Measurements from ENCODE around the gene GLP2R.

Gene GLP2R

DNA sequence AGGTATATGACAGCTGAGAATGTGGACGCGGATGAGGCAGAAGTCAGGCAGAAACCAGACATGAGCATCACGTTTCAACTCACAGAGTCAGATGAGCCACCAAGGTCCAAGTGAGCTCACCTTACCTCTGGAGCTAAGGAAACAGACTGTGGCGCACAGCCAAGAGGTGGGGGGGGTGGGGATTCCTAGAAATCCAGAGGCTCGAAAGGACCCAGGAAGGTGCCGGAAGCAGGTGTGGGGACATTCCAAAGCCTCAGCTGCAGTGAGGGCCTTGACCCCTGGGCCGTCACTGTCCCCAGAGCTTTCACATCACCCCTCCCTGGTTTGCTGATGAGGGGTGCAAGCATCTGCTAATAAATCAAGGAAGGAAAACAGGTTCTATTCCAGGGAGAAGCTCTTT, 108.6 kb downstream of the GLP2R start:
- Histone ChIP-seq H3K9me3 (ENCODE audit: severe bottlenecking) (peaks cover 4% of the 10 kb centered on the region), H3K4me3 (ENCODE audit: low read depth, low read length) (no peak overlapping the region), H3K27me3 (ENCODE audit: insufficient read depth, low read depth, severe bottlenecking) (no peaks in the 10 kb centered on the region), H3K27ac (no peak overlapping the region), H3K36me3 (no peaks in the 10 kb centered on the region)
- TF ChIP-seq, protein P1, sequence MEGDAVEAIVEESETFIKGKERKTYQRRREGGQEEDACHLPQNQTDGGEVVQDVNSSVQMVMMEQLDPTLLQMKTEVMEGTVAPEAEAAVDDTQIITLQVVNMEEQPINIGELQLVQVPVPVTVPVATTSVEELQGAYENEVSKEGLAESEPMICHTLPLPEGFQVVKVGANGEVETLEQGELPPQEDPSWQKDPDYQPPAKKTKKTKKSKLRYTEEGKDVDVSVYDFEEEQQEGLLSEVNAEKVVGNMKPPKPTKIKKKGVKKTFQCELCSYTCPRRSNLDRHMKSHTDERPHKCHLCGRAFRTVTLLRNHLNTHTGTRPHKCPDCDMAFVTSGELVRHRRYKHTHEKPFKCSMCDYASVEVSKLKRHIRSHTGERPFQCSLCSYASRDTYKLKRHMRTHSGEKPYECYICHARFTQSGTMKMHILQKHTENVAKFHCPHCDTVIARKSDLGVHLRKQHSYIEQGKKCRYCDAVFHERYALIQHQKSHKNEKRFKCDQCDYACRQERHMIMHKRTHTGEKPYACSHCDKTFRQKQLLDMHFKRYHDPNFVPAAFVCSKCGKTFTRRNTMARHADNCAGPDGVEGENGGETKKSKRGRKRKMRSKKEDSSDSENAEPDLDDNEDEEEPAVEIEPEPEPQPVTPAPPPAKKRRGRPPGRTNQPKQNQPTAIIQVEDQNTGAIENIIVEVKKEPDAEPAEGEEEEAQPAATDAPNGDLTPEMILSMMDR (IDR thresholded peaks at IDR 0.05; ENCODE audit: low read depth, low read length), result no peak
- no peak for DNase-seq

DNA sequence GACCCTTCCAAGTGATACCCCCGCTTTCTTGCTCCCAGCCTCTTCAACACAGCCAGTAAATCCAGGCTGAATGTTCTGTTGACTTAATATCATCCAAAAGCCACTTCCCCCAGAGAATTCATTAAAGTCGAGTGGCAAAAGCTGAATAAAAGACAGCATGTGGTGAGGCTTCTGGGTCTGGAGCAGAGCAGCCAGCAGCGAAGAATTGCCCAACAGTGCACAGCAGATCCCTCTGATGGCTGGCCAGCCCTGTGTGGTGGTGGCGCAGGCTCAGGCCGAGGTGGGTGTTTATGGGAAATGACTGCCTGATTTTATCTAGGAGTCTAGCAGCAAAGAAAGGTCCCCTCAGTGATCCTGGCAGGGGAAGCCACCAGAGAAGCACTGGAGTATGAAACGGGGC, 109.7 kb downstream of the GLP2R start:
- no peaks in the 10 kb centered on the region for H3K27me3 ChIP-seq (ENCODE audit: insufficient read depth, low read depth, severe bottlenecking)
- H3K4me3 ChIP-seq (ENCODE audit: low read depth, low read length), result no peak overlapping the region
- no peaks in the 10 kb centered on the region for H3K36me3 ChIP-seq
- peaks cover 4% of the 10 kb centered on the region for H3K9me3 ChIP-seq (ENCODE audit: severe bottlenecking)
- no peak for DNase-seq
- no peak overlapping the region for H3K27ac ChIP-seq
- TF ChIP-seq, protein P1 (IDR thresholded peaks at IDR 0.05; ENCODE audit: low read depth, low read length), result no peak

DNA sequence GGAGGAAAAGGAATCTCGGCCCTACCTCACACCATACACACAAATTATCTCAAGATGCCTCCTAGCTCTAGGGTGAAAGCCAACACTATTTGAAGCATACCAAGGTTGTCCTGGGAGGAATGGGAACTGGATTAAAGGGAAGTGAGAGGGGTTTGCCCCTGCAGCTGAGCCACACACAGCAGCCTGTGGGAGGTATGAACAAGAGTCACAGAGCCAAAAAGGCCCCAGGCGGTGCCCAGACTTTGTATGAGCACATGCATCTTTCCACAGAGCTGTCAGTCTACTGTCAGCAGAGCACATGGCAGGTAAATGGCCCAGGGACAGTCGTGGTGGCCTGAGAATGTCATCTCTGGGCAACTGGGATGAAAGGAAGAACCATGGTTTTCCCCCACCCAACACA, 110.4 kb downstream of the GLP2R start:
- Histone ChIP-seq H3K36me3 (no peaks in the 10 kb centered on the region), H3K4me3 (ENCODE audit: low read depth, low read length) (no peak overlapping the region), H3K9me3 (ENCODE audit: severe bottlenecking) (peaks cover 4% of the 10 kb centered on the region), H3K27ac (no peak overlapping the region), H3K27me3 (ENCODE audit: insufficient read depth, low read depth, severe bottlenecking) (no peaks in the 10 kb centered on the region)
- no peak for DNase-seq
- TF ChIP-seq, protein P1 (IDR thresholded peaks at IDR 0.05; ENCODE audit: low read depth, low read length), result no peak

DNA sequence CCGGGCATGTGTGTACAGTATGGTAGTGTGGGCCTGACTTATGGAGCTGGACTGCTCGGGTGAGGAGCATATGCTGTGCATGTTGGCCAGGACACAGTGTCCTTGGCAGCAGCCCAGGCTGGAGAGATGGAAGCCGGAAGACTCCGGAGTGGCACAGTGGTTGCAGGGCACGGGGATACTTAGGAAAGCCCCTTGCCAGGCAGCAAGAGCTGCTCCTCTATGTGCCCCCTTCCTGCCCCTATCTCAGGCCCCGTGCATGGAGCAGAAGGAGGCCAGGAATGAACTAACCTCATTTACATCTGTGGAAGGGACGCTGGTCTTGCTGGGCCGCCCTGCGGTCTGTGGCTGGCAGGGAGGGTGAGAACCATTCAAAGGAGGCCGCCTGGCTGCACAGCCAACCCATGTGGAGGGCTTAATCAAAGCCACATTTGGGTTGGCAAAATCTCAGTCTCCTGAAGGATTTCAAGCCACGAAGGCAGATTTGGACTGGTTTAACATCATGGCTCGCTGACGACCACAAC, 111.6 kb downstream of the GLP2R start:
- no peak overlapping the region for H3K4me3 ChIP-seq (ENCODE audit: low read depth, low read length)
- no peak for DNase-seq
- no peaks in the 10 kb centered on the region for H3K27me3 ChIP-seq (ENCODE audit: insufficient read depth, low read depth, severe bottlenecking)
- no peaks in the 10 kb centered on the region for H3K36me3 ChIP-seq
- peaks cover 4% of the 10 kb centered on the region for H3K9me3 ChIP-seq (ENCODE audit: severe bottlenecking)
- TF ChIP-seq, protein P1 (IDR thresholded peaks at IDR 0.05; ENCODE audit: low read depth, low read length), result no peak
- H3K27ac ChIP-seq, result no peak overlapping the region

DNA sequence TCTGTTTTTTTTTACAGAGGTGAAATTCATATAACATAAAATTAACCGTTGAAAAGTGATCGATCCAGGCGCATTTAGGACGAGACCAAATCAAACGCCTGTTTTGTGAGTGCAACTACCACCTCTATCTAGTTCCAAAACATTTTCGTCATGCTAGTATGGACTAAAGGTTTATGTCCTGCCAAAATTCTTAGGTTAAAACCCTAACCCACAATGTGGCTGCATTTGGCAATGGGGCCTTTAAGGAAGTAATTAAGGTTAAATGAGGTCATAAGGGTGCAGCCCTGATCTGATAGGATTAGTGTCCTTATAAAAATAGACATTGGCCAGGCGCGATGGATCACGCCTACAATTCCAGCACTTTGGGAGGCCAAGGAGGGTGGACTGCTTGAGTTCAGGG, 112.2 kb downstream of the GLP2R start:
- TF ChIP-seq, protein P1 (IDR thresholded peaks at IDR 0.05; ENCODE audit: low read depth, low read length), result no peak
- H3K9me3 ChIP-seq (ENCODE audit: severe bottlenecking), result peaks cover 4% of the 10 kb centered on the region
- H3K4me3 ChIP-seq (ENCODE audit: low read depth, low read length), result no peak overlapping the region
- H3K27ac ChIP-seq, result no peak overlapping the region
- H3K27me3 ChIP-seq (ENCODE audit: insufficient read depth, low read depth, severe bottlenecking), result no peaks in the 10 kb centered on the region
- no peak for DNase-seq
- no peaks in the 10 kb centered on the region for H3K36me3 ChIP-seq

DNA sequence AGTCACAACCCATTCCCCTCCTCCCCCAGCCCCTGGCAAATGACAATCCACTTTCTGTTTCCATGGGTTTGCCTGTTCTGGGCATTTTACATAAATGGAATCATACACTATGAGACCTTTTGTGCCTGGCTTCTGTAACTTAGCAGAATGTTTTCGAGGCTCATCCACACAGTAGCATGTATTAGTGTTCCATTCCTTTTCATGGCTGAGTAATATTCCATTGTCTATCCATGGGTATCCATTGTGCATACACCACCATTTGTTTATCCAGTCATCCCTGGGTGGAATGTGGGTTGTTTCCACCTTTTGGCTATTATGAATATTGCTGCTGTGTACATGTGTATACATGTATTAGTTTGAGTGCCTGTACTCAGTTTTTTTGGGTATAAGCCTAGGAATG, 113.0 kb downstream of the GLP2R start:
- Histone ChIP-seq H3K4me3 (ENCODE audit: low read depth, low read length) (no peak overlapping the region), H3K9me3 (ENCODE audit: severe bottlenecking) (peaks cover 4% of the 10 kb centered on the region)
- no peak for DNase-seq

More for the DNA sequence above, 113.0 kb downstream of the GLP2R start:
- Histone ChIP-seq H3K27ac (no peak overlapping the region), H3K27me3 (ENCODE audit: insufficient read depth, low read depth, severe bottlenecking) (no peaks in the 10 kb centered on the region), H3K36me3 (no peaks in the 10 kb centered on the region)
- TF ChIP-seq, protein P1 (IDR thresholded peaks at IDR 0.05; ENCODE audit: low read depth, low read length), result no peak

All from WERI-Rb-1 (cell line).